HG02763 (cell line): Measurements from ENCODE around the gene LBHD1.
"Not testable (repeated sequence)": the region's sequence is repeated elsewhere in the genome, so short reads cannot be mapped to it uniquely, and the experiment has no call there.

Source experiments
- ATAC-seq: cut with Tn5 transposase; IDR thresholded peaks from one replicate; pipeline ENCODE4 v1.9.1; 2021; ENCODE audit warnings: mild to moderate bottlenecking, moderate library complexity; ENCODE audit not compliant: unreplicated experiment

LBHD1 gene

DNA sequence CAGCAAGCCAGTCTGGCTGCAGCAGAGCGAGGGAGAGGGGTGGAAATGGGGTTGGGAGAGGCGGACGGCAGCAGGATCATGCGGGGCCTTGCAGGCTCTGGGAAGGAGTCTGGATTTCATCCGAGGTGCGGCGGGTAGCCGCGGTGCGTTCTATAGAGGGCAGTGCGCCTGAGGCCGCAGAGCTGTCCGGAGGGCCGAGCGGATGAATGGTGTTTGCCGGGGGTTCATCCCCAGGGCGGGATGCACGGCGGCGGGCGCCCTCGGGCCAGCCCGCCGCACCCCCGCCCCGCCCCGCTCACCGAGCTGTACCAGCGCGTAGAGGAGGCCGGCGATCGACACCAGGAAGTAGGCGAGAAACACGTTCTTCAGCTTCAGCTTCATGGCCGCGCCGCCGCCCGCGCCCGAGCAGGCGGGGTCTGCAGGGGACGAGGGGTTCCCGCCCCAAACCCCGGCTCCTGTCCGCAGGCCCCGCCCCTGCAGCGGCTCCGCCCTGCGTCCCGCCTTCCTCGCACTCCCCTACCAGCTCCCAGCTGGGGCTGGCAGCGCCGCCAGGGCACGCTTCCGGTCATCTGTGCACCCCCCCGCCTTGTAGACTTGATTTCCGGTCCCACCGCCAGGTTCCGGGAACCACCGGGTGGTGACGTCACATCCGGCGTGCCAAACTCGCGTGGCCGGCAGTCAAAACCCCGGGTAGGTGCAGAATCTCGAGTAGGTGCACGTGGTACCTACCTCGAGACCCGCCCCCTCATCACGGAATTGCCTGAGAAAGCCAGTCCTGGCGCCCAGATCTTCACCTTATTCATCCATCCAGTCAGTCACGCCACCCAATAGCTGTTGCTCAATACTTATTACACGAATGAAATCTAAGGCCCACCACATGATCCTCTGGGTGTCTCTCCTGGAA lies 50.2 kb downstream of the LBHD1 start, which contains the start of gene B3GAT3:
Gene B3GAT3 (minus strand): TSS at position 420 of the 904 bp plus-strand sequence. CDS start 39 bp downstream, at position 381.
- ATAC-seq: peak; percentile 89

DNA sequence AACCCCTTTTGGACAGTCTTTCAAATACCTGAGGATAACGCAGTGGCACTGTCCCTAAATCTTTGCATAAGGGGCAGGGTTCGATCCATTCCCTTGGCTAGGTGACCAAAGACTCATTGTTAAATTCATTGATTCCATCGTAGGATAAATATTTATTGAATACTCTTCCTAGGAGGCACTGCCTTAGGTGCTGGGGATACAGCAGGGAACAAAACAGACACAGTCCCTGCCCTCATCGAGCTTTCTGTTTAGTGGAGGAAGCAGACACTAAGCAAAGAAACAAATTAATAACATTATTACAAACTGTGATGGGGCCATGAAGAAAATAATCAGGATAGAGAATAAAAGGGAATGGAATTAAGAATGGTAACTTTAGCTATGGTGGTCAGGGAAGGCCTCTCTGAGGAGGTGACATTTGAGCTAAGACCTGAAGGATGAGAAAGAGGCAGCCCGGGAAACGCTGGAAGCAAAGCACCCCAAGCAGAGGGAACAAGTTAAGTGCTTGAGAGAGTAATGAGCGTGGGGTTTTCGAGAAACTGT lies 51.0 kb downstream of the LBHD1 start:
- ATAC-seq: no peak

DNA sequence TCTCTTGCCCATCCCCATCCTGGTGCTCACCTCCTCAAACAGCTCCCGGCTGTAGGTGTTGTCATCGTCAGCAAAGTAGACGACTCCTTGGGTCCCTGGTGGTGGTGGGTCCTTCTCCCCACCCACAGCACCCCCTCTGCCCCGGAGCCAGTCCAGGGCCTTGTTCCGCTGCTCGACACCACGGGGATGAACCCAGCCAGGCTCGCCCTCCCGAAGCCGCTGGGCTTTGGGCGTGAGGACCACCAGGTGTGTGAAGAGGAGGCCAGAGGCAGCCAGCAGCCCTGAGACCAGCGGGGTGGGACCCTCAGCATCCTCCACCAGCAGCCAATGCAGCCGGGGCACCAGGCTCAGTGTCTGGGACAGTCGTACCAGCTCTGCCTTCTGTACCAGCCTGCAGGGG lies 55.1 kb downstream of the LBHD1 start:
- ATAC-seq: not testable (repeated sequence)

DNA sequence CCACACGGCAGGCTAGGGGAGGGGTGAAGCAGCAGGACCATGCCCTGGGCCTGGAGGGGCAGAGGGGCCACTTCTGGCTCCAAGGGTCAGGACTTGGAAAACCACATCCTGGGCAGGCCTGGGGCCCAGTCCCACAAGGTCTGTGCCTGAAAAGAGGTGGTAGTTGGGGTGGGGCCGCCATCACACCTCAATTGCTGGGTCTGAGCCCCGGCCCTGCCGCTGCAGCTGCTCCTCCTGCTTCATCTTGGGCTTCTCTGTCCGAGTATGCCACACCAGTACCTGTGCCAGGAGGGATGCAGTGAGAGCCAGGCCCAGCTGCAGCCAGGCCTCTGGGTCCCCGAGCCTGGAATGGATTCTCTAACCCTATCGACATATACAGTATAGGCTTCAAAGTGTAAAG lies 56.5 kb downstream of the LBHD1 start:
- no peak for ATAC-seq

GRCh38 chr11:62614275-62614674 lies 57.8 kb downstream of the LBHD1 start:
- no peak for ATAC-seq

GRCh38 chr11:62613291-62613778 lies 58.7 kb downstream of the LBHD1 start:
- no peak for ATAC-seq
